ENCODE measurements around the gene PTPRN2. TPM values are rescaled to one million over a fixed set of nuclear protein-coding genes. Genes with fewer than 3 reads are reported as not detected.

Gene PTPRN2
- total RNA-seq, 1 experiment from 2014 or later, result 1.1 TPM

DNA sequence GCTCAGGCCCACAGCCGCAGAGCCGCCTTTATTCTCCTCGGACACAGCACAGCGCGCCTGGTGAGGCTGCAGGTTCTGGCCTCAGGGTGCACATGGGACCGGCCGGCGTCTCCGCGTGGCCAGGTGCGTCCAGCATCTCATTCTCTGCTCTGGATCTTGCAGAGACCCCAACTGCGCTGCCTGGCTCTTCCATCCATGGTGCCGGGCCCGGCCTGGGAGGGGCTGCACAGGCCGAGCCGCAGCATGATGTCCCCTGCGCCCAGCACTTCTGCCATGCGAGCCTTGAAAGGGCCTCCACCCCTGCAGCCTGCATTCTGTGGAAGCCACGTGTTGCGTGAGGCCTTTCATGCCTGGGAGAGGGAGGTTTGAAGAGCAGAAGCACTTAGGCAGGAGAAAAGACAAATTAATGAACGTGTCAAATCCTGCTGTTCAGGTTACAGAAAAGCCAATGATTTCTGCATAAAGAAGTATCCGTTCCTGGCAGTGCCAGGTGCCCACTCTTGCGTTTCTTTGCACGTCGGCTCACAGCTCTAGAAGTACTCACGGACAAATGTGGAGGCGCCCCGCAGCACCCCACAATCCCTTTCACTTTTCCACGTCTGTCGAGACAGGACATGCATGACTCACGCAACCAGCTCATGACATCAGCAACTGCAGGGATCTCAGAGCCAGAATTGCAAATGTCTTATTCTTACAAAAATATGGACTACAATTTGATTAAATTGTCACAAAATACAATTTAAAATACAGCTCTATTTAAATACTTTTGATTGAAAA, 679.4 kb downstream of the PTPRN2 start:
- DNase-seq (ENCODE audit: low read depth, low spot score) (no peak), ATAC-seq (no peak)
- no peaks in the 10 kb centered on the region for H3K4me1 ChIP-seq (ENCODE audit: control insufficient read depth, insufficient read depth, low read length)
- ChIA-PET POLR2A (no interaction called here), CTCF (no interaction called here)
- no peak overlapping the region for H3K27ac ChIP-seq (ENCODE audit: low read length)
- TF ChIP-seq, protein P1, sequence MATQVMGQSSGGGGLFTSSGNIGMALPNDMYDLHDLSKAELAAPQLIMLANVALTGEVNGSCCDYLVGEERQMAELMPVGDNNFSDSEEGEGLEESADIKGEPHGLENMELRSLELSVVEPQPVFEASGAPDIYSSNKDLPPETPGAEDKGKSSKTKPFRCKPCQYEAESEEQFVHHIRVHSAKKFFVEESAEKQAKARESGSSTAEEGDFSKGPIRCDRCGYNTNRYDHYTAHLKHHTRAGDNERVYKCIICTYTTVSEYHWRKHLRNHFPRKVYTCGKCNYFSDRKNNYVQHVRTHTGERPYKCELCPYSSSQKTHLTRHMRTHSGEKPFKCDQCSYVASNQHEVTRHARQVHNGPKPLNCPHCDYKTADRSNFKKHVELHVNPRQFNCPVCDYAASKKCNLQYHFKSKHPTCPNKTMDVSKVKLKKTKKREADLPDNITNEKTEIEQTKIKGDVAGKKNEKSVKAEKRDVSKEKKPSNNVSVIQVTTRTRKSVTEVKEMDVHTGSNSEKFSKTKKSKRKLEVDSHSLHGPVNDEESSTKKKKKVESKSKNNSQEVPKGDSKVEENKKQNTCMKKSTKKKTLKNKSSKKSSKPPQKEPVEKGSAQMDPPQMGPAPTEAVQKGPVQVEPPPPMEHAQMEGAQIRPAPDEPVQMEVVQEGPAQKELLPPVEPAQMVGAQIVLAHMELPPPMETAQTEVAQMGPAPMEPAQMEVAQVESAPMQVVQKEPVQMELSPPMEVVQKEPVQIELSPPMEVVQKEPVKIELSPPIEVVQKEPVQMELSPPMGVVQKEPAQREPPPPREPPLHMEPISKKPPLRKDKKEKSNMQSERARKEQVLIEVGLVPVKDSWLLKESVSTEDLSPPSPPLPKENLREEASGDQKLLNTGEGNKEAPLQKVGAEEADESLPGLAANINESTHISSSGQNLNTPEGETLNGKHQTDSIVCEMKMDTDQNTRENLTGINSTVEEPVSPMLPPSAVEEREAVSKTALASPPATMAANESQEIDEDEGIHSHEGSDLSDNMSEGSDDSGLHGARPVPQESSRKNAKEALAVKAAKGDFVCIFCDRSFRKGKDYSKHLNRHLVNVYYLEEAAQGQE (IDR thresholded peaks at IDR 0.05; ENCODE audit: insufficient read depth in 1 of 2, low read depth in 2 of 2, low read length in 1 of 2), result no peak
- TF ChIP-seq POLR2AphosphoS5 (IDR thresholded peaks at IDR 0.05; ENCODE audit: low read depth, low read length), result no peak
- TF ChIP-seq, protein P2, sequence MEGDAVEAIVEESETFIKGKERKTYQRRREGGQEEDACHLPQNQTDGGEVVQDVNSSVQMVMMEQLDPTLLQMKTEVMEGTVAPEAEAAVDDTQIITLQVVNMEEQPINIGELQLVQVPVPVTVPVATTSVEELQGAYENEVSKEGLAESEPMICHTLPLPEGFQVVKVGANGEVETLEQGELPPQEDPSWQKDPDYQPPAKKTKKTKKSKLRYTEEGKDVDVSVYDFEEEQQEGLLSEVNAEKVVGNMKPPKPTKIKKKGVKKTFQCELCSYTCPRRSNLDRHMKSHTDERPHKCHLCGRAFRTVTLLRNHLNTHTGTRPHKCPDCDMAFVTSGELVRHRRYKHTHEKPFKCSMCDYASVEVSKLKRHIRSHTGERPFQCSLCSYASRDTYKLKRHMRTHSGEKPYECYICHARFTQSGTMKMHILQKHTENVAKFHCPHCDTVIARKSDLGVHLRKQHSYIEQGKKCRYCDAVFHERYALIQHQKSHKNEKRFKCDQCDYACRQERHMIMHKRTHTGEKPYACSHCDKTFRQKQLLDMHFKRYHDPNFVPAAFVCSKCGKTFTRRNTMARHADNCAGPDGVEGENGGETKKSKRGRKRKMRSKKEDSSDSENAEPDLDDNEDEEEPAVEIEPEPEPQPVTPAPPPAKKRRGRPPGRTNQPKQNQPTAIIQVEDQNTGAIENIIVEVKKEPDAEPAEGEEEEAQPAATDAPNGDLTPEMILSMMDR (IDR thresholded peaks at IDR 0.05), result no peak
- H3K9me3 ChIP-seq (ENCODE audit: control insufficient read depth, insufficient read depth, low read depth, low read length), result no peaks in the 10 kb centered on the region
- peaks cover 8% of the 10 kb centered on the region; the same call in 1 of the 2 replicates for H3K27me3 ChIP-seq (ENCODE audit: control insufficient read depth, insufficient read depth, low read length)
- intact Hi-C loops (cut with micrococcal nuclease; ENCODE audit: unreplicated experiment) (no loop called here), in situ Hi-C loops (cut with HindIII; ENCODE audit: low pct_unique_long_range_greater_than_20kb, low sequenced_read_pairs) (no loop called here)
- no peaks in the 10 kb centered on the region for H3K36me3 ChIP-seq (ENCODE audit: control insufficient read depth, insufficient read depth, low read length)
- no peak overlapping the region for H3K4me3 ChIP-seq (ENCODE audit: low read depth in 2 of 2, low read length in 2 of 2)
- BruUV-seq (replicated peaks), result no TSS peak

DNA sequence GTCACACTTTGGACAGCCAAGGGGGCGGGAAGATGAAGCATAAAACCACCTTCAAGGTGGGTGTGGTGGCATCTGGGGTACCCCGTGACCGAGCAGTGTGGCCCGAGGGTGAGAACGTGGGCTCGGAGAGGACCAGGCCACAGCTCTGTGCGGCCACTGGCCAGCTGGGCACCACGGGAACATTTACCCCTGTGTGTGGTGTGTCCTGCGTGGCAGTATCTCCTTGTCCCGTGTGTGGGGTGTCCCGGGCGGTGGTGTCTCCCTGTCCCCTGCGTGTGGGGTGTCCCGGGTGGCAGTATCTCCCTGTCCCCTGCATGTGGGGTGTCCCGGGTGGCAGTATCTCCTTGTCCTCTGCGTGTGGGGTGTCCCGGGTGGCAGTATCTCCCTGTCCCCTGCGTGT, 680.5 kb downstream of the PTPRN2 start:
- ATAC-seq, result no peak
- CTCF ChIA-PET, result no interaction called here
- POLR2A ChIA-PET, result no interaction called here

DNA sequence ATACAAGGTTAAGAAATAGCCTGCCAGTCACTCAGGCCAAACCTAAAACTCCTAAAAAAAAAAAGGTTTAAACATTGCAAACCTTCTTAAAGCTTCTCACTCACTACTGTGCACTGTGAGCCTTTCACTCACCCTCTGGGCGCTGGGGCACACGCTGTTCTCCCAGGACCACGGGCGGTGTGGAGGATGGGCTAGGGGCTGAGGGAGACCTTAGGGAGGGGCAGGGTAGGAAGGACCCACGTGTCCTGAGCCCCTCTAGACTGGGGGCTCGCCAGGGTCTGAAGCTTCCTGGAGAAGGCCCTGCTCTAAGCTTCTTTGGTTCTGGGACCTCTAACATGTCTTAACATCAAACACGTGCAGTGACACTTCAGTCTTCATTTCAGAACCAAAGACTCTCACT, 681.0 kb downstream of the PTPRN2 start:
- intact Hi-C loops (cut with micrococcal nuclease; ENCODE audit: unreplicated experiment), result no loop called here
- Histone ChIP-seq H3K4me3 (ENCODE audit: low read depth in 2 of 2, low read length in 2 of 2) (no peak overlapping the region), H3K9me3 (ENCODE audit: control insufficient read depth, insufficient read depth, low read depth, low read length) (no peaks in the 10 kb centered on the region), H3K4me1 (ENCODE audit: control insufficient read depth, insufficient read depth, low read length) (no peaks in the 10 kb centered on the region), H3K27me3 (ENCODE audit: control insufficient read depth, insufficient read depth, low read length) (no peaks in the 10 kb centered on the region; the same call in 1 of the 2 replicates), H3K27ac (ENCODE audit: low read length) (no peak overlapping the region), H3K36me3 (ENCODE audit: control insufficient read depth, insufficient read depth, low read length) (no peaks in the 10 kb centered on the region)
- DNase-seq (ENCODE audit: low read depth, low spot score) (no peak), ATAC-seq (no peak)
- TF ChIP-seq, protein P1 (IDR thresholded peaks at IDR 0.05; ENCODE audit: insufficient read depth in 1 of 2, low read depth in 2 of 2, low read length in 1 of 2), result no peak
- no TSS peak for BruUV-seq (replicated peaks)
- POLR2A ChIA-PET, result no interaction called here
- in situ Hi-C loops (cut with HindIII; ENCODE audit: low pct_unique_long_range_greater_than_20kb, low sequenced_read_pairs), result no loop called here
- CTCF ChIA-PET, result no interaction called here

More for the DNA sequence above, 680.5 kb downstream of the PTPRN2 start:
- no peaks in the 10 kb centered on the region for H3K4me1 ChIP-seq (ENCODE audit: control insufficient read depth, insufficient read depth, low read length)
- no peak for DNase-seq (ENCODE audit: low read depth, low spot score)
- in situ Hi-C loops (cut with HindIII; ENCODE audit: low pct_unique_long_range_greater_than_20kb, low sequenced_read_pairs) (no loop called here), intact Hi-C loops (cut with micrococcal nuclease; ENCODE audit: unreplicated experiment) (no loop called here)
- no peak for TF ChIP-seq TCF7L2 (IDR thresholded peaks at IDR 0.05; ENCODE audit: low read depth, low read length)
- no peaks in the 10 kb centered on the region for H3K36me3 ChIP-seq (ENCODE audit: control insufficient read depth, insufficient read depth, low read length)
- H3K27me3 ChIP-seq (ENCODE audit: control insufficient read depth, insufficient read depth, low read length), result peaks cover 4% of the 10 kb centered on the region; the same call in 1 of the 2 replicates
- BruUV-seq (replicated peaks), result no TSS peak
- H3K27ac ChIP-seq (ENCODE audit: low read length), result no peak overlapping the region
- no peaks in the 10 kb centered on the region for H3K9me3 ChIP-seq (ENCODE audit: control insufficient read depth, insufficient read depth, low read depth, low read length)
- H3K4me3 ChIP-seq (ENCODE audit: low read depth in 2 of 2, low read length in 2 of 2), result no peak overlapping the region
